Neutrophil (primary cell): ENCODE data around the gene USP11.

Source experiments
- H3K27ac ChIP-seq: fragments of 200-600 bp; sonication (generic); 2 replicates; pipeline ENCODE4 v1.5.1; 2016; ENCODE audit warnings: mild to moderate bottlenecking, moderate library complexity
- H3K27me3 ChIP-seq: fragments of 200-600 bp; sonication (generic); 2 replicates; pipeline ENCODE4 v1.6.0; 2016; ENCODE audit warnings: mild to moderate bottlenecking
- H3K36me3 ChIP-seq: fragments of 200-600 bp; sonication (generic); 2 replicates; pipeline ENCODE4 v1.5.1; 2017
- H3K4me1 ChIP-seq, 2 experiments: fragments of 200-600 bp in 1 of 2; sonication (generic) in 1 of 2; 1 replicate in 1 of 2; 2 replicates in 1 of 2; pipeline versions ENCODE4 v1.5.1 to v1.6.1; 2013 to 2016; ENCODE audit warnings: low read depth in 1 of 2, low read length in 1 of 2, mild to moderate bottlenecking in 1 of 2, moderate library complexity in 1 of 2; ENCODE audit not compliant: control insufficient read depth in 1 of 2, insufficient read depth in 1 of 2
- H3K4me3 ChIP-seq, 2 experiments: fragments of 200-600 bp in 1 of 2; sonication (generic) in 1 of 2; 1 replicate in 1 of 2; 2 replicates in 1 of 2; pipeline ENCODE4 v1.5.1; 2013 to 2016; ENCODE audit warnings: low read depth in 1 of 2, low read length in 1 of 2, mild to moderate bottlenecking in 1 of 2, moderate library complexity in 1 of 2
- H3K9me3 ChIP-seq: fragments of 200-600 bp; sonication (generic); 2 replicates; pipeline ENCODE4 v1.5.1; 2016
- TF ChIP-seq, protein P1 (sequence below): fragments of 200-600 bp; sonication (generic); IDR thresholded peaks from 2 replicates; pipeline ENCODE4 v1.5.1; 2016; ENCODE audit warnings: antibody characterized with exemption

Gene USP11

DNA sequence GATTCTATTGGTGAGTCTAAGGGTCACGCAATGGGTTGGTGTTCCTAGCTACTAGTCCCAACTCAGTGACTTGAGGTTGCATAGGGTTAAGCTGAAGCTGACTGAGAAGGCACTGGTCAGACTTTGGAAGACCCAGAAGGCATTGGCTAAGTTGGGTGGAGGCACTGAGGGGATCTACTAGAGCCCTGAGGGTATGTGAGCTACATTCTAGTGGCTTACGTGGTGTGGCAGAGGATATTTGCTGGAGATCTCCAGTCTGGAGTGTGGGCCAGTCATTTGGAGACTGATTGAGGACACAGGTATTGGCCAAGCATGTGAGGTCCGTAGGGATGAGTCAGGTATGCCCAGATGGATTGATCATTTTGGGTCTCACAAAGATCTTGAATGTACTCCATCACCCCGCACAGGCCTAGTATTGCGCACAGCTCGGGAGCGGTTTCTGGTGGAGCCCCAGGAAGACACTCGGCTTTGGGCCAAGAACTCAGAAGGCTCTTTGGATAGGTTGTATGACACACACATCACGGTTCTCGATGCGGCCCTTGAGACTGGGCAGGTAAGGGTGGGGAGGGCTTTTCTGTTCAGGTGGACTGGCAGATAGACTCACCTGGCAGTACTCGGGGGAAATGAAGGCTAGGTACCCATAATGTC, 7.2 kb downstream of the USP11 start:
- Histone ChIP-seq H3K4me3 (no peak overlapping the region), H3K27ac (no peak overlapping the region), H3K4me1 (no peaks in the 10 kb centered on the region), H3K36me3 (no peaks in the 10 kb centered on the region), H3K9me3 (no peaks in the 10 kb centered on the region), H3K27me3 (no peaks in the 10 kb centered on the region)
- TF ChIP-seq, protein P1, sequence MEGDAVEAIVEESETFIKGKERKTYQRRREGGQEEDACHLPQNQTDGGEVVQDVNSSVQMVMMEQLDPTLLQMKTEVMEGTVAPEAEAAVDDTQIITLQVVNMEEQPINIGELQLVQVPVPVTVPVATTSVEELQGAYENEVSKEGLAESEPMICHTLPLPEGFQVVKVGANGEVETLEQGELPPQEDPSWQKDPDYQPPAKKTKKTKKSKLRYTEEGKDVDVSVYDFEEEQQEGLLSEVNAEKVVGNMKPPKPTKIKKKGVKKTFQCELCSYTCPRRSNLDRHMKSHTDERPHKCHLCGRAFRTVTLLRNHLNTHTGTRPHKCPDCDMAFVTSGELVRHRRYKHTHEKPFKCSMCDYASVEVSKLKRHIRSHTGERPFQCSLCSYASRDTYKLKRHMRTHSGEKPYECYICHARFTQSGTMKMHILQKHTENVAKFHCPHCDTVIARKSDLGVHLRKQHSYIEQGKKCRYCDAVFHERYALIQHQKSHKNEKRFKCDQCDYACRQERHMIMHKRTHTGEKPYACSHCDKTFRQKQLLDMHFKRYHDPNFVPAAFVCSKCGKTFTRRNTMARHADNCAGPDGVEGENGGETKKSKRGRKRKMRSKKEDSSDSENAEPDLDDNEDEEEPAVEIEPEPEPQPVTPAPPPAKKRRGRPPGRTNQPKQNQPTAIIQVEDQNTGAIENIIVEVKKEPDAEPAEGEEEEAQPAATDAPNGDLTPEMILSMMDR: no peak

DNA sequence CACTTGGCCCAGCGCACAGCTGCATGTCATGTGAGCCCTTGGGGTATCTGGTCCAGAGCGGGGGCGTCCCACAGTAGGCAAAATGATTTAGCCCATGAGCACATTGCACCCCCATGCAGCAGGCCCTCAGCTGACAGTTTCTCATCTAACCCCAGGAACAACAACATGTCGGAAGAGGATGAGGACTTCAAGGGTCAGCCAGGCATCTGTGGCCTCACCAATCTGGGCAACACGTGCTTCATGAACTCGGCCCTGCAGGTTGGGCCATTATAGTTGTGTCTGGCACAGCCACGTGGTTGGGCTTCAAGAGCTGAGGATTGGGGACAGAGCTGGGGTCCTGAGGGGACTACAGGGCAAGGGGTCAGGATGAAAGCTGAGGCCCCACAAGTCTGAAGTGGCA, 7.8 kb downstream of the USP11 start:
- Histone ChIP-seq H3K4me3 (no peak overlapping the region), H3K4me1 (no peaks in the 10 kb centered on the region), H3K27me3 (no peaks in the 10 kb centered on the region), H3K27ac (no peak overlapping the region), H3K9me3 (no peaks in the 10 kb centered on the region), H3K36me3 (no peaks in the 10 kb centered on the region)
- TF ChIP-seq, protein P1: no peak

DNA sequence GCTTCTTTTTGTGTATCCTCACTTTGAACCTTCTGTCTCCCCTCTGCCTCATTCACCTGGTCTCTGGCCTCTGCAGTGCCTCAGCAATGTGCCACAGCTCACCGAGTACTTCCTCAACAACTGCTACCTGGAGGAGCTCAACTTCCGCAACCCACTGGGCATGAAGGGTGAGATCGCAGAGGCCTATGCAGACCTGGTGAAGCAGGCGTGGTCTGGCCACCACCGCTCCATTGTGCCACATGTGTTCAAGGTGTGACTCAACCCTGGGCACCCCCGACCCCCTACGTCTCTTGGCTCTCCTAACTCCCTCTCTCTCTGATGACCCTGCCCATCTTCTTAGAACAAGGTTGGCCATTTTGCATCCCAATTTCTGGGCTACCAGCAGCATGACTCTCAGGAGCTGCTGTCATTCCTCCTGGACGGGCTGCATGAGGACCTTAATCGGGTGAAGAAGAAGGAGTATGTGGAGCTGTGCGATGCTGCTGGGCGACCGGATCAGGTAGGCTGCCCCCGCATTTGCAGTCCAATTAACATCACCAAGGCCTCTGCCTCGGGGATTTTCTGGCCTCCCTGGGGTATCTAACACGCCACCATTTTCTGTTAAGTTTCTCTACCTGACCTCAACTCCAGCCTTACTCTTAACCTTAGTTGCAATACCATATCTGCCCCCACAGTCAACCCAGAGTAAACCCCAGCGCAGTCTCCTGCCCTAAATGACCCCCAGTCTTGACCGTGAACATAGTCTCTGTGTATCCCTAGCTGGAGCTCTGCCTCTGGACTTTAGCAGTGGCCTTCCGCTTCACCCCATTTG, 8.6 kb downstream of the USP11 start:
- no peak overlapping the region for H3K4me3 ChIP-seq
- no peaks in the 10 kb centered on the region for H3K4me1 ChIP-seq
- H3K36me3 ChIP-seq: no peaks in the 10 kb centered on the region
- no peak overlapping the region for H3K27ac ChIP-seq
- no peaks in the 10 kb centered on the region for H3K9me3 ChIP-seq
- TF ChIP-seq, protein P1: no peak
- H3K27me3 ChIP-seq: no peaks in the 10 kb centered on the region

DNA sequence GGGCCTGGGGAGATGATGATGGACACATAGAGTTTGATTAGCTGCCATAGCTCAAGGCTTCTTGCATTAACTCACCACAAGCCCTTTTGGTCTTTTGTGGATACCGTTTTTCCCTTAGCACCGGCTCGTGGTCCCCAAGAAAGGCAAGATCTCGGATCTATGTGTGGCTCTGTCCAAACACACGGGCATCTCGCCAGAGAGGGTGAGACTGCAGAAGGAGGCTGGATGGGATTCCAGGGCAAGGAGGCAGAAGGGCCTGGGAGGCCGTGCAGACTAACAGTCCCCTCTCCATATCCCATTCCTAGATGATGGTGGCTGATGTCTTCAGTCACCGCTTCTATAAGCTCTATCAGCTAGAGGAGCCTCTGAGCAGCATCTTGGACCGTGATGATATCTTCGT, 9.5 kb downstream of the USP11 start:
- Histone ChIP-seq H3K9me3 (no peaks in the 10 kb centered on the region), H3K36me3 (no peaks in the 10 kb centered on the region), H3K4me1 (no peaks in the 10 kb centered on the region), H3K27me3 (no peaks in the 10 kb centered on the region), H3K27ac (no peak overlapping the region), H3K4me3 (no peak overlapping the region)
- TF ChIP-seq, protein P1: no peak

DNA sequence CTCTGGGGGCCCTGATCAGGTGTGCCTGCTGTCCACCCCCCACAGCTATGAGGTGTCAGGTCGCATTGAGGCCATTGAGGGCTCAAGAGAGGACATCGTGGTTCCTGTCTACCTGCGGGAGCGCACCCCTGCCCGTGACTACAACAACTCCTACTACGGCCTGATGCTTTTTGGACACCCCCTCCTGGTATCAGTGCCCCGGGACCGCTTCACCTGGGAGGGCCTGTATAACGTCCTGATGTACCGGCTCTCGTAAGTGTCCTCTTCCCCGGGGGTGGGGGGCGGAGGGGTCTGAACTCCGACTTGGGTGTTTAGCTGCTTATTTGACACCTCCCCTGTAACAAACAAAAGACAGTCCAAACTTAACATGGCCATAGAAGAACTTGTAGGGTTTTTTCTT, 10.5 kb downstream of the USP11 start:
- H3K4me3 ChIP-seq: no peak overlapping the region
- no peaks in the 10 kb centered on the region for H3K4me1 ChIP-seq
- H3K27me3 ChIP-seq: no peaks in the 10 kb centered on the region
- no peaks in the 10 kb centered on the region for H3K9me3 ChIP-seq
- TF ChIP-seq, protein P1: no peak
- no peaks in the 10 kb centered on the region for H3K36me3 ChIP-seq
- no peak overlapping the region for H3K27ac ChIP-seq
